DND-41 (cell line): ENCODE measurements around the gene ARL5C.

Source experiments
- CTCF ChIP-seq: IDR thresholded peaks from 2 replicates; pipeline ENCODE4 v1.5.1; 2012; ENCODE audit warnings: borderline replicate concordance, low read length, moderate library complexity, mild to moderate bottlenecking; ENCODE audit not compliant: poor library complexity, severe bottlenecking; ENCODE audit errors: extremely low read depth
- EZH2 ChIP-seq: IDR thresholded peaks from 3 replicates; pipeline ENCODE4 v1.6.1; 2012; ENCODE audit warnings: borderline replicate concordance, low read depth, mild to moderate bottlenecking, moderate library complexity, low read length, inconsistent platforms; ENCODE audit not compliant: severe bottlenecking

- no peak for TF ChIP-seq CTCF
- TF ChIP-seq EZH2 = no peak
Observed at GRCh38 chr17:39150104-39150634, 15.8 kb downstream of the ARL5C start.
